ENCODE data around the gene BRD3. TPM values are rescaled to one million over a fixed set of nuclear protein-coding genes. Genes with fewer than 3 reads are reported as not detected.

Gene BRD3
- total RNA-seq, 1 experiment from 2014 or later, result 40.7 TPM

DNA sequence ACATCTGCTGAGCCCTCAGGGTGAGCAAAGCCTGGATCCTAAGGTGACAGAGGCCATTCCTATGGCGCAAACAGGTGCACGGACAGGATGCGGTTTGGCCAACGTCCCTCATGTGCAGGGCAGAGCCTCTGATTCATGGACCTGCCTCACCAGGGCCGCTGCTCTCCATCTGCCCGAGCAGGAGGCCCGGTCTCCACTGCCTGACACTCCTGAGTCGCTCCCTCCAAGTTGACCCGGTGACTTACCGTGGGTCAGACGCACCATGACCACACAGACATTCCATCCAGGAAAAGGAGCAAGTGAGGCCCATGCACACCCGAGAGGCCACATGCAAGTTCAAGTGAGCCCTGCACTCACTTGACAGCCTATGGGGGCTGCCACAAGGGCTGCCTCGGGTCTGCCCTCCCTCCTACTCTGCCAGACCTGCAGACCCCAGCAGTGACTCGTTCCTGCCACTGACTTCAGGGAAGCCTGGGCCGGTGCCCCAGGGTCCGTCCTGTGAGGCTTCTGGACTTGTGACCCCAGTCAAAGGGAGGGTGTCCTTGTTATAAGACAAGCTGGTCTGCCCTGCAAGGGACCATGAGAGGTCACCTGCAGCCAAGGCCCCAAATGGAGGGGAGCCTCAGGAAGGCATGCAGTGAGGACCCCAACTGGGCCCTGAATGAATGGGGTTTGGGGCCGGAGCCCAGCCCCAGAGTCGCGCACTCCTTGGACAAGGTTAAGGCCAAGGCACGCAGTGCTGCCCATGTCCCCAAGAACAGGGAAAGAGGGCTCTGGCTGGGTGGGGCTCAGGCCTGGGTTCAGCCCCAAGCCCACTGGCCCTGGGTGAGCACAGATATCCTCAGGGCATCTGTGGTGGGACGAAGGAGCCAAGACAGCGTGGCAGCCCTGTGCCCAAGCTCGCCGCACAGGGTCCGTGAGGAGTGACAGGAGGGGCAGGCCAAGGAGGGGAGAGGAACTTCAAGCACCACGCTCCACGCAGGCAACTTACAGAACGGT, 32.5 kb downstream of the BRD3 start:
- DNase-seq (ENCODE audit: low read depth, low spot score) (no peak), ATAC-seq (no peak)
- no peaks in the 10 kb centered on the region for H3K9me2 ChIP-seq (ENCODE audit: insufficient read depth)
- H3K4me3 ChIP-seq (replicated peaks in 1 of 2; ENCODE audit: low read depth in 1 of 2, low read length in 2 of 2), result no peak overlapping the region
- H3K79me2 ChIP-seq (ENCODE audit: insufficient read depth, low read length), result no peaks in the 10 kb centered on the region
- BruUV-seq (replicated peaks), result no TSS peak
- no peaks in the 10 kb centered on the region for H3K9me3 ChIP-seq (ENCODE audit: control insufficient read depth in 1 of 2, insufficient read depth in 1 of 2, low read depth in 1 of 2, low read length in 2 of 2)
- no peak overlapping the region for H3K4me2 ChIP-seq (ENCODE audit: low read length)
- intact Hi-C loops (cut with micrococcal nuclease), result no loop called here
- H3K36me3 ChIP-seq (ENCODE audit: control insufficient read depth in 1 of 2, insufficient read depth in 2 of 2, low read length in 2 of 2), result peaks cover 14 to 17% of the 10 kb centered on the region in 2 experiments; a peak in 2 of 4 replicates
- ChIA-PET POLR2A (no interaction called here), CTCF (no interaction called here), RAD21 (ENCODE audit: low non-redundant PET in 1 of 2, low total read pairs in 2 of 2, uncharacterized antibody in 2 of 2, unreplicated experiment in 2 of 2) (no interaction called here)
- no peak overlapping the region for H3K27ac ChIP-seq (ENCODE audit: low read depth, low read length)
- no peaks in the 10 kb centered on the region for H3K27me3 ChIP-seq (ENCODE audit: insufficient read depth, low read length)
- H4K20me1 ChIP-seq (ENCODE audit: insufficient read depth), result no peaks in the 10 kb centered on the region
- no peaks in the 10 kb centered on the region for H3K4me1 ChIP-seq (ENCODE audit: control insufficient read depth in 1 of 2, insufficient read depth in 2 of 2, low read length in 2 of 2)
- no peak overlapping the region for H3K9ac ChIP-seq (ENCODE audit: low read length)
- TF ChIP-seq, protein P1, sequence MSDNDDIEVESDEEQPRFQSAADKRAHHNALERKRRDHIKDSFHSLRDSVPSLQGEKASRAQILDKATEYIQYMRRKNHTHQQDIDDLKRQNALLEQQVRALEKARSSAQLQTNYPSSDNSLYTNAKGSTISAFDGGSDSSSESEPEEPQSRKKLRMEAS (IDR thresholded peaks at IDR 0.05), result no peak
- TF ChIP-seq FOSL1 (IDR thresholded peaks at IDR 0.05; ENCODE audit: low read depth) (no peak), YY1 (IDR thresholded peaks at IDR 0.05; ENCODE audit: extremely low read depth, insufficient replicate concordance, low read depth, low read length) (no peak), SP1 (IDR thresholded peaks at IDR 0.05; ENCODE audit: low read depth) (no peak), ZNF274 (IDR thresholded peaks at IDR 0.05; ENCODE audit: low read depth, low read length) (no peak), JUND (IDR thresholded peaks at IDR 0.05) (no peak), ELF1 (IDR thresholded peaks at IDR 0.05; ENCODE audit: borderline replicate concordance, low read depth) (no peak), POLR2A (IDR thresholded peaks at IDR 0.05; ENCODE audit: borderline replicate concordance, extremely low read depth, insufficient read depth, insufficient read length) (no peak), ZFX (IDR thresholded peaks at IDR 0.05) (no peak), SIN3A (IDR thresholded peaks at IDR 0.05; ENCODE audit: low read depth) (no peak), TCF7L2 (IDR thresholded peaks at IDR 0.05; ENCODE audit: borderline replicate concordance, extremely low read depth, insufficient read depth, insufficient read length) (no peak), EZH2 (IDR thresholded peaks at IDR 0.05) (no peak), ZBTB33 (IDR thresholded peaks at IDR 0.05; ENCODE audit: extremely low read depth, insufficient replicate concordance, low read length) (no peak), CBX3 (IDR thresholded peaks at IDR 0.05; ENCODE audit: low read depth) (no peak), RAD21 (IDR thresholded peaks at IDR 0.05; ENCODE audit: low read depth) (no peak), EGR1 (IDR thresholded peaks at IDR 0.05; ENCODE audit: low read depth) (no peak), POLR2AphosphoS5 (IDR thresholded peaks at IDR 0.05; ENCODE audit: low read depth, low read length) (no peak)
- TF ChIP-seq, protein P2, sequence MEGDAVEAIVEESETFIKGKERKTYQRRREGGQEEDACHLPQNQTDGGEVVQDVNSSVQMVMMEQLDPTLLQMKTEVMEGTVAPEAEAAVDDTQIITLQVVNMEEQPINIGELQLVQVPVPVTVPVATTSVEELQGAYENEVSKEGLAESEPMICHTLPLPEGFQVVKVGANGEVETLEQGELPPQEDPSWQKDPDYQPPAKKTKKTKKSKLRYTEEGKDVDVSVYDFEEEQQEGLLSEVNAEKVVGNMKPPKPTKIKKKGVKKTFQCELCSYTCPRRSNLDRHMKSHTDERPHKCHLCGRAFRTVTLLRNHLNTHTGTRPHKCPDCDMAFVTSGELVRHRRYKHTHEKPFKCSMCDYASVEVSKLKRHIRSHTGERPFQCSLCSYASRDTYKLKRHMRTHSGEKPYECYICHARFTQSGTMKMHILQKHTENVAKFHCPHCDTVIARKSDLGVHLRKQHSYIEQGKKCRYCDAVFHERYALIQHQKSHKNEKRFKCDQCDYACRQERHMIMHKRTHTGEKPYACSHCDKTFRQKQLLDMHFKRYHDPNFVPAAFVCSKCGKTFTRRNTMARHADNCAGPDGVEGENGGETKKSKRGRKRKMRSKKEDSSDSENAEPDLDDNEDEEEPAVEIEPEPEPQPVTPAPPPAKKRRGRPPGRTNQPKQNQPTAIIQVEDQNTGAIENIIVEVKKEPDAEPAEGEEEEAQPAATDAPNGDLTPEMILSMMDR (IDR thresholded peaks at IDR 0.05 in 2 of 3, conservative IDR thresholded peaks at IDR 0.05 in 1 of 3; ENCODE audit: borderline replicate concordance in 1 of 3, insufficient read depth in 1 of 3, low read depth in 2 of 3, low read length in 2 of 3), result no peak
- H2AFZ ChIP-seq (ENCODE audit: low read depth, low read length, poor library complexity, severe bottlenecking), result no peak overlapping the region

Measured in HCT116 (cell line).